MM.1S (cell line): ENCODE results near the gene NDUFAF5.

Source experiments
- CTCF ChIP-seq: fragments of 300-600 bp; sonication (generic); IDR thresholded peaks from 2 replicates; pipeline ENCODE4 v1.5.1; 2016; ENCODE audit warnings: antibody characterized with exemption, low read length, mixed read lengths
- EZH2 ChIP-seq: fragments of 300-600 bp; sonication (generic); optimal IDR thresholded peaks from 2 replicates; pipeline ENCODE3; 2017; ENCODE audit warnings: low read depth, mild to moderate bottlenecking, antibody characterized with exemption, low read length, mixed read lengths
- EZH2phosphoT487 ChIP-seq: fragments of 300-600 bp; sonication (generic); IDR thresholded peaks from 2 replicates; pipeline ENCODE4 v1.6.1; 2018; ENCODE audit warnings: antibody characterized with exemption, low read length

GRCh38 chr20:13735826-13736225 is 49.0 kb upstream of the NDUFAF5 start:
- TF ChIP-seq CTCF (no peak), EZH2 (no peak), EZH2phosphoT487 (no peak)
